ENCODE results near the gene CPA2. TPM values are rescaled to one million over a fixed set of nuclear protein-coding genes. Genes with fewer than 3 reads are reported as not detected.
"Not testable (repeated sequence)": the region's sequence is repeated elsewhere in the genome, so short reads cannot be mapped to it uniquely, and the experiment has no call there.

Gene CPA2
- not detected for total RNA-seq

DNA sequence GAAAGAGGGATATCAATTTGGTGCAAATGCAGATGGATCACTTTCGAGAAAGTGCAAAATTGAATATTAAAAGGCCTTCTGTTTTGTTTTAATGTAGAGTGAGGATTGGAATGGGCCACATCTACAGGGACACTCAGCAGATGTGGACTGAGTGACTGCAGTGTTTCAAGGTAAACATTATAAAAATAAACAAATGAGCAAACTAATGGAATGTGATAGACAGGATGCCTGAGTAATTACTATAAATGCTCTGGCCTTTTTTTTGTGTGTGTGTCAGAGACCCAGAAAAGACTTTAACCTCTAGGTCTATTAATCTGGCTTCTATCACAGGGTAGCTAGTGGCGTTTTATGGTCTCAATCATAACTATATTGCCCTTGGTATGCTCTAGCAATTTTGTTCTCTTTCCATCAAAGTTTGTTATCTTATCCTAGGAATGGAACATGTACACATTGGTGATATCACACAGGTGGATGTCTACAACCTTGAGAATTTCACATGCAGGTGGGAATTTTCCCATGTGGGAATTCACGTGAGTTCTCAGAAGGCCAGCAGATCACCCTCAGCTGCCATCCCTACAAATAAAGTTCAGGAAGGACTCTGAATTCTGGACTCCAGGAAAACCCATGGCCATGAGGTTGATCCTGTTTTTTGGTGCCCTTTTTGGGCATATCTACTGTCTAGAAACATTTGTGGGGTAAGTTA is at the start of gene CPA2:
Gene CPA2, plus strand, starts transcription at position 606 of the 703 bp plus-strand sequence. Its CDS starts 19 bp downstream, at position 625.
- peaks cover 6% of the 10 kb centered on the region for H3K4me1 Mint-ChIP-seq (ENCODE audit: low read depth)
- ATAC-seq (replicated peaks in 1 of 2) (no peak), DNase-seq (no peak)
- H3K27me3 Mint-ChIP-seq (ENCODE audit: low read depth) = no peaks in the 10 kb centered on the region
- no peaks in the 10 kb centered on the region for H3K9me3 Mint-ChIP-seq
- H3K36me3 Mint-ChIP-seq (ENCODE audit: insufficient read depth in 2 of 2) = no peaks in the 10 kb centered on the region
- no peak within 1 kb of the TSS for H3K4me3 Mint-ChIP-seq
- H3K27ac Mint-ChIP-seq = no peak within 1 kb of the TSS

DNA sequence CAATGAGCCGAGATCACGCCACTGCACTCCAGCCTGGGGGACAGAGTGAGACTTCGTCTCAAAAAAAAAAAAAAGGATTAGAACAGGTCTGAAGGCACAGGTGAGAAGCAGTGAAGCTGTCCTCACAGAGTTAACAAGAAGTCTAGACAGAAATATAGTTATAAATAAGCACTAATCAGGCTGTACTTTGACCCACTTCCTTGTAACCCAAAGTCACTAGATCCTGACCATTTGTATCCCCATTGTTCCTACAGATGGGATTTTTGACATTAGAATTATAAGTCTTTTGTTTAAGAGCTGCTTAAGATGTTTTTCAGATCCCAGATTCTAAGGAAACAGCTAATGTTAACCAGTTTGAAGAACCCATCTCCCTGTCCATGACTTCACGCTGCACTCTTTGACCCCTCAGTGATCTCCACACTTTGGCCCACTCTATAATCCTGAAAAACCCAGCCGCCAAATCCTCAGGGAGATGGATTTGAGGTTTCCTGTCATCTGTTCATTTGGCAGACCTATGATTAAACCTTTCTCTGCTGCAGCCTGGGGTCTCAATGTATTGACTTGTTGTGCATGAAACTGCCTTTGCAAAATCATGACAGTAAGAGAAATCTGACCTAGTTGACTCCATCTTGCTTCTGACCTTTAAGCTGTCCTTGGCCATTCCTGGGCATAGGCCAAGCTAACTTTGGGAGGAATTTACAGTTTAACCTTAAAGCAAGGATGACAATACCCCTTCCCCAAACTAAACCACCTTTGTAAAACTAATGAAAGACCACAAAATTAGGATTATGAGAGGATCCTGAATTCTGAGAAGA is 47.6 kb upstream of the CPA2 start:
- Mint-ChIP-seq H3K27me3 (ENCODE audit: low read depth) (no peaks in the 10 kb centered on the region), H3K4me1 (ENCODE audit: low read depth) (no peaks in the 10 kb centered on the region), H3K4me3 (no peak overlapping the region), H3K36me3 (ENCODE audit: insufficient read depth in 2 of 2) (no peaks in the 10 kb centered on the region), H3K27ac (no peak overlapping the region), H3K9me3 (no peaks in the 10 kb centered on the region)
- ATAC-seq (replicated peaks in 1 of 2) (no peak), DNase-seq (no peak)

DNA sequence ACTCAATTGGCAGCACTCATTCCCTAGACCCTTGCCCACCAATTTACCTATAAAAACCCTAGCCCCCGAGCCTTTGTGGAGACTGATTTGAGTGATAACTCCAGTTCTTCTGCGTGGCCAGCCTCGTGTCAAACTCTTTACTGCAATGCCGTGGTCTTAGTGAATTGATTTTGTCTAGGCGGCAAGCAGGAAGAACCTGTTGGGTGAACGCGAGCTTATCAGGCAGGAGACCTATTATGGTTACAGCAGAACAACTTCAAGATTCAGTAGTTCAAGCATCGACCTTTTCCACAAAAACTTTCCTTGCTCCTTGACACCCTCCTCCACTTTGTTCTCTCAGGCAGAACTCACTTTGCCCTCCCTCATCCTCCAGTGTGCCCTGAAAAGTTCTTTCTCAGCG is 46.8 kb upstream of the CPA2 start:
- H3K36me3 Mint-ChIP-seq (ENCODE audit: insufficient read depth in 2 of 2) = no peaks in the 10 kb centered on the region
- no peak overlapping the region for H3K27ac Mint-ChIP-seq
- H3K27me3 Mint-ChIP-seq (ENCODE audit: low read depth) = no peaks in the 10 kb centered on the region
- no peak for ATAC-seq (replicated peaks in 1 of 2)
- H3K4me1 Mint-ChIP-seq (ENCODE audit: low read depth) = no peaks in the 10 kb centered on the region
- H3K9me3 Mint-ChIP-seq = no peaks in the 10 kb centered on the region
- no peak for DNase-seq
- H3K4me3 Mint-ChIP-seq = no peak overlapping the region

DNA sequence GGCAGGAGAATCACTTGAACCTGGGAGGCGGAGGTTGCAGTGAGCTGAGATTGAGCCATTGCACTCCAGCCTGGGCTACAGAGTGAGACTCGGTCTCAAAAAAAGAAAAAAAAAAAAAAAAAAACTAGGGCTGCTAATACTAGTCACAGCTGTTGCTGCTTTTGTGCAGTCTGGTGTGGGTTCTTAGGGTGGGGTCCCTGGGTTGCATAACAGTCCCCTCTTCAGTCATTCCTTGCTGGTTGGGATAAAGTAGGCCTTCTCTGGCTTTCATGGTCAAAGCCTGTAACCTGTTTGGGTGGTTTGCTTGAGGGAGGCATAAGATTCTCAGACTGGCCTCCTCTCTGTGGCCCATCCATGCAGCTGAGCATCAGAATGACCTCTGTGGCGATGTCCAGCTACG is 44.9 kb upstream of the CPA2 start:
- H3K27ac Mint-ChIP-seq = no peak overlapping the region
- H3K4me1 Mint-ChIP-seq (ENCODE audit: low read depth) = no peaks in the 10 kb centered on the region
- no peak for DNase-seq
- no peaks in the 10 kb centered on the region for H3K9me3 Mint-ChIP-seq
- H3K36me3 Mint-ChIP-seq (ENCODE audit: insufficient read depth in 2 of 2) = no peaks in the 10 kb centered on the region
- no peak for ATAC-seq (replicated peaks in 1 of 2)
- H3K4me3 Mint-ChIP-seq = no peak overlapping the region
- H3K27me3 Mint-ChIP-seq (ENCODE audit: low read depth) = no peaks in the 10 kb centered on the region

DNA sequence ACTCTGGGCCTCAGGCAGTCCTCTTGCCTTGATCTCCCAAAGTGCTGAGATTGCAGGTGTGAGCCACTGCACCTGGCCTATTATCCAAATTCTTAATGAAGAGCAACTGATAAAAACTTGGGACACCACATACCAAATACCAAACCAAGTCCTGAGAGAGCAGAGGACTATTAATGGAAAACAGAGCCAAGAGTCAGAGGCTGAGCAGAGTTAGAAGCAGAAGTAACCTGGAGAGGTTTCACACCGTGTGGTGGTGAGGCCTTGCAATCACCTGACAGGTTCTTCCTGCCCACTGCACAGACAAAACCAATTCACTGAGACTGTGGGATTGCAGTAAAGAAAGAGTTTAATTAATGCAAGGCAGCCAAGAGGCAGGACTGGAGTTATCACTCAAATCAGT is 43.0 kb upstream of the CPA2 start:
- Mint-ChIP-seq H3K4me1 (ENCODE audit: low read depth) (no peaks in the 10 kb centered on the region), H3K27ac (no peak overlapping the region), H3K4me3 (no peak overlapping the region), H3K36me3 (ENCODE audit: insufficient read depth in 2 of 2) (no peaks in the 10 kb centered on the region), H3K9me3 (no peaks in the 10 kb centered on the region), H3K27me3 (ENCODE audit: low read depth) (no peaks in the 10 kb centered on the region)
- DNase-seq (no peak), ATAC-seq (replicated peaks in 1 of 2) (no peak)

DNA sequence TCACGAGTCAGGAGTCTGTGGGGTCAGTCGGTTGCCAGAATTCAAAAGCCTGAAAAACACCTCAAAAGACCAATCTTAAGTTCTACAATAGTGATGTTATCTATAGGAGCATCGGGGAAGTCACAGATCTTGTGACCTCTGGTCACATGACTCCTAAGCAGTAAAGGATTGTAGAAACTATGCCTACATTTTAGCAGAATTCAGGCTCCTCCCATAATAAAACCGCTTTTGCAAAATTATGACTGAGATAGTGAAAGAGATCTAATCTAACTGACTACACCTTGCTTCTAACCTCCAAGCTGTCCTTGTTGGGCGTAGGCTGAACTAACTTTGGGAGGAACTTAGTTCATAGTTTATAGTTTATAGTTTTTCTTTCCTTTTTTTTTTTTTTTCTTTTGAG is 42.5 kb upstream of the CPA2 start:
- Mint-ChIP-seq H3K27me3 (ENCODE audit: low read depth) (no peaks in the 10 kb centered on the region), H3K27ac (no peak overlapping the region), H3K4me3 (no peak overlapping the region), H3K4me1 (ENCODE audit: low read depth) (no peaks in the 10 kb centered on the region), H3K9me3 (no peaks in the 10 kb centered on the region), H3K36me3 (ENCODE audit: insufficient read depth in 2 of 2) (no peaks in the 10 kb centered on the region)
- ATAC-seq (replicated peaks in 1 of 2) (no peak), DNase-seq (no peak)

DNA sequence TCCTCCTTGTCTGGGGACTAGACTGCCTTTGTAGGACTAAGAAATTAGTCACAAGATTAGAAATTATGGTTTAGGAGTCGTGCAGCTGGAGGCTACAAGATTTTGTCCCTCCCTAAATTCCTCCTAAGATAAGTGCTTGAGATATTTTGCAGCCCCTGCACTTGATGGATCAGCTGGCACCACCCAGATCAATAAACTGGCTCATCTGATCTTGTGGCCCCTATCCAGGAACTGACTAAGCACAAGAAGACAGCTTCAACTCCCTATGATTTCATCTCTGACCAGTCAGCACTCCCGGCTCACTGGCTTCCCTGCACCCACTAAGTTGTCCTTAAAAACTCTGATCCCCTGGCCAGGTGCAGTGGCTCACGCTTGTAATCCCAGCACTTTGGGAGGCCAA is 41.7 kb upstream of the CPA2 start:
- not testable (repeated sequence) for DNase-seq; H3K4me1 Mint-ChIP-seq (ENCODE audit: low read depth); H3K27ac Mint-ChIP-seq; H3K36me3 Mint-ChIP-seq (ENCODE audit: insufficient read depth in 2 of 2); H3K4me3 Mint-ChIP-seq; ATAC-seq (replicated peaks in 1 of 2); H3K9me3 Mint-ChIP-seq; H3K27me3 Mint-ChIP-seq (ENCODE audit: low read depth)

DNA sequence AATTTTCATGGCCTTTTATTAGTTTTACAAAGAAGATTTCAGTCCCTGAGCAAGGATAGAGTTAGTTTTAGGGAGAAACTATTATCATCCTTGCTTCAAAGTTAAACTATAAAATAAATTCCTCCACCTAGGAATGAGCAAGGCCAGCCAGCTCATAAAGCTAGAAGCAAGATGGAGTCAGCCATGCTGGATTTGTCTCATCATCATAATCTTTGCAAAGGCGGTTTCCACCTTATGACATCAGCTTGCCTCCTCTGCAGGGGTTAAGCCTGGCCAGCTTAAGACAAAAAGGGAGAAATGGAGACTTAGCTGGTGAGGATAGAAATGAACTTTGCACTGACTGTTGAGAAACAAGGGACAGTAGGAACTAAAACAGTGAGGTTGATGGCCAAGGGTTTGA is 40.3 kb upstream of the CPA2 start:
- Mint-ChIP-seq H3K27me3 (ENCODE audit: low read depth) (no peaks in the 10 kb centered on the region), H3K9me3 (no peaks in the 10 kb centered on the region), H3K27ac (no peak overlapping the region), H3K4me3 (no peak overlapping the region), H3K4me1 (ENCODE audit: low read depth) (no peaks in the 10 kb centered on the region), H3K36me3 (ENCODE audit: insufficient read depth in 2 of 2) (no peaks in the 10 kb centered on the region)
- no peak for DNase-seq
- ATAC-seq (replicated peaks in 1 of 2) = peak in 1 of 2 donors; percentile 23

DNA sequence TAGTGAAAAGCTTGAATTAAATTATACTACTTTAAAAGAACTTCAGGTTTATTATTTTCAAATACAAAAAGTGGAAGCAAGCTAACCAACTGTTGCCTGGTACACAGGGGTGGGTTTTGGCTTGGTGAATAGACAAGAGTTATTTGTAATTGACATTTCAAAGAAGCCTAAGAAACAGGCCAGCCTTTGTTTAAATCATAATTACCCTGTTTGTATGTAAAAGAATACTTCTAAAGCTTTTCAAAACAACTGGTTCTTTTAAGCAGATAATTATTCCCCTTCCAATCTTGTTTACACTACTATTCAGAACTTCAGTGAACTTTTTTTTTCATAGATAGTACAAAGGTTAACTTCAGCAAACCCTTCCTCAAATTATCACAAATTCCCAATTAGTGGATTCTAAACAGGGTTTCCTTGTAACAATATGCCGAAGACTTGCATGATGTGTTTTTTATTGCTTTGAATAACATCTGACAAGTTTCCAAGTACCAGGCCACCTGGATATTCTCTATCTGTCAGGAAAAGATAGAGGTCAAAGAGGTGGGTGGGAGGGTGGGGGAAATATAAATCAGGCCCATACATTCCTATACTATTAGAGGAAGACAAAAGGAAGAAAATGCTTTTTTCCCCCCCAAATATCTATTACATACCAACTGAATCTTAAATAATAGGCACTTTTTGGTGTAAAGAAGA is 38.6 kb upstream of the CPA2 start:
- Mint-ChIP-seq H3K36me3 (ENCODE audit: insufficient read depth in 2 of 2) (no peaks in the 10 kb centered on the region), H3K4me3 (no peak overlapping the region), H3K27ac (no peak overlapping the region), H3K27me3 (ENCODE audit: low read depth) (no peaks in the 10 kb centered on the region), H3K9me3 (no peaks in the 10 kb centered on the region), H3K4me1 (ENCODE audit: low read depth) (no peaks in the 10 kb centered on the region)
- DNase-seq (no peak), ATAC-seq (replicated peaks in 1 of 2) (no peak)

DNA sequence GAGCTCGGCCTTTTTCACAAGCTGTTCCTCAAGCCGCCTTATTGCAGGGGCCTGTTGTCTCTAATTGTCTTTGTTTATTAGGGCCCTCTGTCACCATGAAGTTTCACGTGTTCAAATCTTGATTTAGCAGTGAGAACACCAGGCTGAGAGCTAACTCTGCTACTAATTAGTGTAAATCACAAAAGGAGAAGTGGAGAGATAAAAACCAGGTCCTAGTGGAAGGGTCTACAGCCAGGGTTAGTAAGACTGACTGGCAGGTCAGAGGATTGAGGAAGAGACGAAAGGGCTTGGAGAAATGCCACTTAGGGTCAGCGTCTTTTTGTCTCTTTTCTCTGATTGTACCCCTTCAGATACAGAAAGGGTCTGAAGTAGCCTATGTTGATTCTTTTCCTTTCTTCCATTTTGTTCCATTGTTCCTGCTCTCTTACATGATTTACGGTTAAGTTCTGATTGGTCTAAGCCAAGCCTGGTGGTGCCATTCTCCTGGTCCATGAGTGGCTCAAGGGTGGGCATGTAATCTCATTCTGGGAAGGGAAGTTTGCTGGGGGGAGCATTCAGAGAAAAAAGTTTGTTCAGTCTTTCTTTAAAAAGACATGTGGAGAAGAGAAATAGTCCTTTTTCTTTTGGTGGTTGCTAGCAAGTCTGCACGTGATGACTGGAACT is 37.7 kb upstream of the CPA2 start:
- no peaks in the 10 kb centered on the region for H3K27me3 Mint-ChIP-seq (ENCODE audit: low read depth)
- DNase-seq (no peak), ATAC-seq (replicated peaks in 1 of 2) (no peak)
- H3K4me3 Mint-ChIP-seq = no peak overlapping the region
- H3K36me3 Mint-ChIP-seq (ENCODE audit: insufficient read depth in 2 of 2) = no peaks in the 10 kb centered on the region
- H3K9me3 Mint-ChIP-seq = no peaks in the 10 kb centered on the region
- H3K27ac Mint-ChIP-seq = no peak overlapping the region
- H3K4me1 Mint-ChIP-seq (ENCODE audit: low read depth) = no peaks in the 10 kb centered on the region

DNA sequence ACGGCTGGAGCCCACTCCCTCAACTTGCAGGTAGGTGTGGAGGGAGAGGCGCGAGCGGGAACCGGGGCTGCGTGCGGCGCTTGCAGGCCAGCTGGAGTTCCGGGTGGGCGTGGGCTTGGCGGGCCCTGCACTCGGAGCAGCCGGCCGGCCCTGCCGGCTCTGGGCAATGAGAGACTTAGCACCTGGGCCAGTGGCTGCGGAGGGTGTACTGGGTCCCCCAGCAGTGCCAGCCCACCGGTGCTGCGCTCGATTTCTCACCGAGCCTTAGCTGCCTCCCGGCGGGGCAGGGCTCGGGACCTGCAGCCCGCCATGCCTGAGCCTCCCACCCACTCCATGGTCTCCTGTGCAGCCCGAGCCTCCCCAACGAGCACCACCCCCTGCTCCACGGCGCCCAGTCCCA is 36.7 kb upstream of the CPA2 start:
- H3K36me3 Mint-ChIP-seq (ENCODE audit: insufficient read depth in 2 of 2); ATAC-seq (replicated peaks in 1 of 2); H3K4me1 Mint-ChIP-seq (ENCODE audit: low read depth); H3K27me3 Mint-ChIP-seq (ENCODE audit: low read depth); H3K9me3 Mint-ChIP-seq; DNase-seq; H3K27ac Mint-ChIP-seq; H3K4me3 Mint-ChIP-seq: not testable (repeated sequence)

DNA sequence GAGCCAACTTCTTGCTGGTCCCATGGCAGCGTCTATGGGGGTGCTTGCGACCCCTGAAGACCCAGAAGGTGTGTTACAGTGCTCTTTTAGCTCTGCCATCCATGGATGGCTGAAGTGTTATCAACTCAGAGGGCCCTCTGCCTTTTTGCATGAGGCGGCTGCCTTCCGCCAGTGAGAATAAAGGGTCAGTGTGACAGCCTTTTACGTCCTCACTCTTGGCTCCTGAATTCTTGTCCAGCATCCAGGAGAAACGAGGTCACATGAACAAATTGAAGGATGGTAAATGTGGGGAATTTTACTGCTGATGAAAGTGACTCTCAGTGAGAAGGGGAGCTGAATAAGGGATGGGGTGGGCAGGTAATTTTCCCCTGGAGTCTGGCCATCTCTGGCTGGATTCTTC is 34.9 kb upstream of the CPA2 start:
- DNase-seq (no peak), ATAC-seq (replicated peaks in 1 of 2) (no peak)
- no peak overlapping the region for H3K27ac Mint-ChIP-seq
- H3K9me3 Mint-ChIP-seq = no peaks in the 10 kb centered on the region
- no peak overlapping the region for H3K4me3 Mint-ChIP-seq
- peaks cover 7% of the 10 kb centered on the region for H3K27me3 Mint-ChIP-seq (ENCODE audit: low read depth)
- H3K4me1 Mint-ChIP-seq (ENCODE audit: low read depth) = no peaks in the 10 kb centered on the region
- H3K36me3 Mint-ChIP-seq (ENCODE audit: insufficient read depth in 2 of 2) = no peaks in the 10 kb centered on the region

DNA sequence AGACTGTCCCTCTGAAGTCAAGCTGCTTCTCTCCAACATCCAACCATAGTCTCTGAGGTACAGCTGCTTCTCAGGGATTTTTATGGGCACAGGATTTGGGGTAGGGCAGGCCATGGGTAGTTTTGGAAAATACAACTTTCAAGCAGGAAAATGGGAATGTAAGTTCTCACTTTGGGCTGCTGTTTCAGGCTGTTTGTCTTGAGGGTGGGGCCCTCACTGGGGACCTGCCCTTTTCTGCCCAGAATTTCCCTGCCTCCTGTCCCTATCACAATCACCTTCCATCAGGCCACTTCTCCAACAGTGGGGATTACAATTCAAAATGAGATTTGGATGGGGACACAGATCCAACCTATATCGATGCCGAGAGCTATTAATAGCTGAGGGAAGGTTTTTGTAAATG is 34.5 kb upstream of the CPA2 start:
- no peak overlapping the region for H3K27ac Mint-ChIP-seq
- no peaks in the 10 kb centered on the region for H3K36me3 Mint-ChIP-seq (ENCODE audit: insufficient read depth in 2 of 2)
- DNase-seq = no peak
- H3K27me3 Mint-ChIP-seq (ENCODE audit: low read depth) = peaks cover 7% of the 10 kb centered on the region
- H3K9me3 Mint-ChIP-seq = no peaks in the 10 kb centered on the region
- no peak for ATAC-seq (replicated peaks in 1 of 2)
- no peak overlapping the region for H3K4me3 Mint-ChIP-seq
- H3K4me1 Mint-ChIP-seq (ENCODE audit: low read depth) = no peaks in the 10 kb centered on the region
